ENCODE data around the gene RING1.

The RING1 gene

DNA sequence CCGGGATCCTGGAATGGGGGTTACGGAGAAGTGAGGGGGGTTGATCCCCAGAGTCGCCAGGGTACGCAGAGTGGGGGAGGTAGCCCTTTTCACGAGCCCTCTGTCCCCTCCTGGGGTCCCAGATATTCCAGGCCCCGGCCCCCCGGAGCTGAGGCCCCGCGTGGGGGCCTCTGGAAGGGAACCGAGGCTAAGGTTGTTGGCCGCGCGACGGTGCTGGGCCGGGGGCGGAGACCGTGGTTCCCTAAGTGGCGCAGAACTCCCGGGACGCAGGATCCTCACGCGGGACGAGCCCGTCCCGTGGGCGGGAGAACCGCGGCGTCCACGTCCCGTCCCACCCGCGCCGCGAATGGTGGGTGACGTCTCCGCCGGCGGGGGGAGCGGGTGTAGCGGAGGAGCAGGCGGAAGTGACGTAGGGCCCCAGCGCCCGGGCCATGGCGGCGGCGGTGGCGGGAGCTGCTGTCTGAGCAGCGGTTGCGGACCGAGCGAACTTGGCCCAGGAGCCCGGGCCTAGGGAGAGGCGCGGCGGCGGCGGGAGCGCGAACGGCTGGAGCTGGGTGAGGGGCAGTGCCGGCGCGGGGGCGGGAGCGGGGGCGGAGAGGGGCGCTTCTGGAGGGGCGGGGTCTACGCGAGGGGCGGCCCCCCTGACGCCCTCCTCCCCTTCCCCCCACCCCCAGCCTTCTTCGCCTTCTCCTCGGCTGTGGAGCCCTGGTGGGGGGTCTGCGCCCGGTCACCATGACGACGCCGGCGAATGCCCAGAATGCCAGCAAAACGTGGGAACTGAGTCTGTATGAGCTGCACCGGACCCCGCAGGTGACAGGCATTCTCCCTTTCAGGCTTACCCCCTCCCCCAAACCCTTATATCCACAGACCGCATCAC lies at the start of gene RING1:
RING1 (plus strand) TSS at position 410 of the 877 bp plus-strand sequence; CDS start at position 733, 323 bp downstream.
- DNase-seq: peak; percentile 87

DNA sequence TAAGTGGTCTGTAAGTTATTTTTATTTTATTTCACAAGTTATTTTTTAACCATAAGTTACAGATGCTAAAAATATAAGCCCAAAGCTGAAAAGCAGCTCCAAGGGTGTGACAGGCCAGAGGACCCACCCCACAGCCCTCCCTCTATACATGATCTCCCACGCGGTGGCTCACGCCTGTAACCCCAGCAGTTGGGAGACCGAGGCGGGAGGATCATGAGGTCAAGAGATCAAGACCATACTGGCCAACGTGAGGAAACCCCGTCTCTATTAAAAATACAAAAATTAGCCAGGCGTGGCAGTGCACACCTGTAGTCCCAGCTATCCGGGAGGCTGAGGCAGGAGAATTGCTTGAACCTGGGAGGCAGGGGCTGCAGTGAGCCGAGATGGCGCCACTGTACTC lies 48.2 kb upstream of the RING1 start:
- no peak for DNase-seq

DNA sequence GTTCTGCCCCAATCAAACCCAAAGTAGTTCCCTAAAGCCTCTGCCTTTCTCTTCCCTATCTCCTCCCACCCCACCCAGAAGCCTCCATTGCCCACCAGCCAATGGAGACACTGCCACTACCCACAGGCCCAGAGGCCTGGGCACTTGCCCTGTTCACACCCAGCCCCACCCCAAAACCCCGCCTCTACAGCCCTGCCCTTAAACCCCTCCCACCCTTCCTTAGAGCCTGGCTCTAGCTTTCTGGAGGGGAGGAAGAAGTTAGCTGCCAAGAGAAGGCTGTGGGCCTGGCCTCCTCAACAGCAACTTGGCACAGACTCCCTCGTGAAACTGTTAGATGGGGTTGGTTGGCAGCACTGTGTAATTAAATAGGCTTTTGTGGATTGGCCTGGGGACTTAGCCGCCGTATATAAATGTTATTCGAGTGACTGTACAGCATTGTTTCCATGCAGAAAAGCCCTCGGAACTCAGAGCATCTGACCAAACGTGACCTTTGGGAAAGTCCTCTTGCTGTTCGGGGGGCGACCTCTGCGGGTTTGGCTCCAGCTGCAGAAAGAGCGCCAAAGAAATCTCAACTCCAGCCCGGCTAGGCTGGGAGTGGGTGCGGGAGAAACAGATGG lies 47.5 kb upstream of the RING1 start:
- peak; percentile 27 for DNase-seq

DNA sequence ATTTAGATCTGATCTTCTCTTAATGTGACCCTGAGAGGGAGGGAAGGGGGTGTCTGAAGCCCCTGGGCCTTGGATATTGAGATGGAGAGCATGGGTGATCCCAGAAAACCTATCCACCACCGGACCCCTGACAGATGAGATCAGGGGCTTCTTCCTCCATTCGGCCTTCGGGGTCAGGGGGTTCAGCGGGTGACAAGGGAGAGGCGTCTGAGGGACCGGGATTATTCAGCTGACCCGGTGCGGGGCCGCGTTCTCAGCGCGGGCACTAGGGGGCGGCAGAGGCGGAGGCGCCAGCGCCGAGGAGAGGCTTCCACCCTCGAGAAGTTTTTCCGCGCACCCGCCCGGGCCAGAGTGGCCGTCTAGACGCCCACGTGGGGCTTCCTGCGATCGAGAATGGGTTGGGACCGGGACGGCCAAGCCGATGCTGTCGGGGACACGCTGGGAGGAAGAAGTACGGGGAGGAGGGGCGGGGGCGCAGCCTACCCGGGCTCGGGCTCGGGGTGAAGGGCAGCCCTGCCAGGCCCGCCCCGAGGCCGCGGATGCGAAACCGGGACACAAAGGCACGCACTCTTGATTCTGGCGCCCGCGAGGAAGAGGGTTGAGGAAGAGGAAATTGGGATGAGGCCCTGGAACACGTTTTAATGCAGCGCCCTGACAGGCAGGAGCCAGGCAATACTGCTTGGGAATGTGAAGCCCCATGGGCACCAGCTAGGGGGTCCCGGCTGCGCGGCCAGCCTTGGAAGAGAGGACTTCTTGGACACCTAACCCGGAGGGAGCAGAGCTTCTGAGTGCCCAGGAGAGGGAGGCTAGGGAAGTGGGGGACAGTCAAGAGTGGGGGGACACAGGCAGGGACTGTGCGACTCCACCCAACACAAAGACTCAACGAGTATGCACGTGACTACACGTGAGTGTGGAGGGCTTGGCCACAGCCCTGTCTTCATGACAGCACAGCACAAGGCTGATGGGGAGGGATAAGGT lies 46.7 kb upstream of the RING1 start:
- DNase-seq: peak; percentile 88

DNA sequence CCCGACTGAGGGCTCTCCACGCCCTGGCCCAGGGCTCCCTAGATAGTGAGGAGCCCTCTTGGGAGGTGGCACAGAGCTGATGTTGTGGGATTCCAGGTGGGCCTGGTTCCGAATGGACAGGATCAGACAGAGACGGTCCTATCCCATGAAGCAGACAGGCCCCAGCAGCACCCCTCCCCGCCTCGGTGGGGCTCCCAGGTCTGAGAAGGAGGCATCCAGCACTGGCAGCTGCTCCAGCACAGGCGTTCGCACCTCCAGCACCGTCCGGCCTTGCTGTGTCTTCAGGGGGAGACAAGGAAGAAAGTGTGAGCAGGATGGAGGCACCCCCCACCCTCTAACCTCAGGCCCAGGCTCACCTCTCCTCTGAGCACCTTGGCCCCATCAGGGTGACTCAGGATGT lies 44.8 kb upstream of the RING1 start:
- DNase-seq: no peak

DNA sequence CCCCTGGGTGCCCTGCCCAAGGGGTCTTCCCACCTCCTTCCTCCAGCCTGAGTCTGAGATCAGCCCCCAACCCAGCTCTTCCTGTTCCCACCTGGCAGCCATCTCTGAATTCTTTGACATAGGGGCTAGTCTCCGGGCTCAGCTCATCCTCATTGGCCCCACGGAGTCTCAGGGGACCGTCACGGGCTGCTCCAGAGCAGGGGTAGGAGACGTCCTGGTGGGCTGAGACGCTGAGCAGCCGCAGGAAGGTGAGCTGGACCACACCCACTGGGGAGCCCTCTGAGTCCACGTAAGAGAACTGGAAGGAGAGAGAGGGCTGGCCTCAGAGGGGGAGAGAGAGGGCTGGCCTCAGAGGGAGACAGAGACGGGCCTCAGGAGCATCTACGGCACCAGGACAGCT lies 44.1 kb upstream of the RING1 start:
- no peak for DNase-seq

DNA sequence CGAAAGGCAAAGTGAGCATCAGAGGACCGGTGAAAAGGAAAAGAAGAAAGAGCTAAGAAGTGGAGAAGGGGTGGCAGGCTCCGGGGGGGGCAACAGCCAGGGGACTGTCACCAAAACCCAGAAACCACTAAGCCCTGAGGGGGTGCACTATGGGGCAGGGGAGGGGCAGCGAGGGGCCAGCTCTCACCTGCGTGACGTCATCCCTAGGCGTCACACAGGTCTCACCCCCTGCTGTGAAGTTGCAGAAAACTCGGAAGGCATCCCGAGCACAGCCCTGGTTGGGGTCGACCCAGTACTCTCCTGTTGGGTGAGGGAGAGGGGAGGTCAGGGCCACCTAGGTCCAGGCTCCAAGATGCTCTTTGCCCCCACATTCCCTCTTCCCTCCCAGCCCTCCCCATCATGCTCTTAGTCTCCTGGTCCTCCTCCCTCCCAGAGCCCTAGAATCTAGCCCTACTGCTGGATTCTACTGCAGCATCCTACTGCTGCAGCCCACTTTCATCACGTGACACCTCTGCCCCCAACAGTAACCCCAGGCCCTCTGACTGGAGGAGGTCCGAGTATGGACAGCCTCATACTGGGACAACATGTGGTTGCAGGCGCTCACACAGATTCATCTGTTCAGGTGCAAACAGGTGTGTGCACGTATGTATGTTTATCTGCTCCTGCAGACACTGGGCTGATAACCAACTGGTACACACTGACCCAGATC lies 43.5 kb upstream of the RING1 start:
- no peak for DNase-seq

DNA sequence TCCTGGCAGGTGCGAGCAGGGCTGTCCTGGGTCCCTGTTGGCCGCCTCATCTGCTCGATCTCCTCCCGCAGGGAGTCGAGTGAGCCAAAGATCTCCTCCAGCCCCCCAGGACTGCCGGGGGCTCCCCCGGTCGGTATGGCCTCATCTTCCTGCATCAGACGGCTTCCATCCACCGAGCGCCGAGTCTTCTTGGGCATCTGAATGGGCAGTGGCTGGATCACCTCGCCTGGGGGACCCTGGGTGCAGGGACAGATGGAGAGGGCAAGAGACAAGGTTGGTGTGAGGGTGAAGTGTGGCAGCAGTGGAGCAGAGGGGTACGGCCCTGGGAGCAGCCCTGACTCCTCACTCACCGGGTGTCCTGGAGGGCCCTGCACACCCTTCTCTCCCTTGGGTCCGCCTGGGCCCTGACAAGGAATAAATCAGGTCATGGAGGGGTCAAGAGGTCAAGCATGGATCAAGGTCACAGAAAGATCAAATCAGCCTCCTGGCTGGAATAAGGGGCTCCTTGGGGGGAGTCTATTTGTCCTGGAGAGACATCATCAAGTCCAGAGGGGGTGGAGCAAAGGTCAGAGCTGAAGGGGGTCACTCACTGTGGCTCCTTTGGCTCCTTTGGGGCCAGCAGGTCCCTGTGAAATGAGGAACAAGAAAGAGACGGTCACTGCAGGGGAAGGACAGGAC lies 42.6 kb upstream of the RING1 start:
- no peak for DNase-seq

DNA sequence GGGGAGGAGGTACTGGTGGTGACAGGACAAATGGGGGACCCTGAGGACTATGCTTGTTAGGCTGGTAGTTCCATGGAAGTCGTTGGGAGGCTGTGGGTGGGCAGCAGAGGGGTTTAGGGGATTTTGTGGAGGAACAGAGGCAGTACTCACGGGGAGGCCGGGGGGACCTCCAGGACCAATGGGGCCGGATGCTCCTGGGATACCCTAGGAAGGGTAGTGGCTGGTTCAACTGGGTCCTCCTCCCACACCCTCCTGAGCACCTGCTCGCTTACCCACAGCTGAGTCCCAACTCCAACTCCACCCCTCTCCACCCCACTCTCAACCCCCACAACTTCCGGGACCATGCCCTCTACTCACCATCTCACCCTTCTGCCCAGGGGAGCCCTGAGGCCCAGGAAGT lies 41.9 kb upstream of the RING1 start:
- DNase-seq: no peak

DNA sequence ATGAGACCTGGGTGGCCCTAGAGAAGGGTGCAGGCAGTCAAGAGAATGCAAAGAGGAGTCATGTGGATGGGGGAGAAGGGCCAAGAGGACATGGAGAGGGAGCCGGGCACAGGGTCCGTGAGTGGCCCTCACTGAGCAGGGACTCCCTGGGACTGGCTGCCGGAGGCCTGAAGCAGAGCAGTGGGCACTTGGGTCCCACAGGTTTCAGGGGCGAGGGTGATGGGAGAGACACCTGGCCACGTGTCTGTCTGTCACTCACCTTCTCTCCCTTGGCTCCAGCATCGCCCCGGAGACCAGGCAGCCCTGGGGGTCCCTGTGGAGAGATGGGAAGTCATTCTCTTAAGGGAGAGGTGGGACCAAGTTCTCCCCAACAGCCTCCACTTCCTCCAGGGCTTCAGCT lies 41.5 kb upstream of the RING1 start:
- no peak for DNase-seq

DNA sequence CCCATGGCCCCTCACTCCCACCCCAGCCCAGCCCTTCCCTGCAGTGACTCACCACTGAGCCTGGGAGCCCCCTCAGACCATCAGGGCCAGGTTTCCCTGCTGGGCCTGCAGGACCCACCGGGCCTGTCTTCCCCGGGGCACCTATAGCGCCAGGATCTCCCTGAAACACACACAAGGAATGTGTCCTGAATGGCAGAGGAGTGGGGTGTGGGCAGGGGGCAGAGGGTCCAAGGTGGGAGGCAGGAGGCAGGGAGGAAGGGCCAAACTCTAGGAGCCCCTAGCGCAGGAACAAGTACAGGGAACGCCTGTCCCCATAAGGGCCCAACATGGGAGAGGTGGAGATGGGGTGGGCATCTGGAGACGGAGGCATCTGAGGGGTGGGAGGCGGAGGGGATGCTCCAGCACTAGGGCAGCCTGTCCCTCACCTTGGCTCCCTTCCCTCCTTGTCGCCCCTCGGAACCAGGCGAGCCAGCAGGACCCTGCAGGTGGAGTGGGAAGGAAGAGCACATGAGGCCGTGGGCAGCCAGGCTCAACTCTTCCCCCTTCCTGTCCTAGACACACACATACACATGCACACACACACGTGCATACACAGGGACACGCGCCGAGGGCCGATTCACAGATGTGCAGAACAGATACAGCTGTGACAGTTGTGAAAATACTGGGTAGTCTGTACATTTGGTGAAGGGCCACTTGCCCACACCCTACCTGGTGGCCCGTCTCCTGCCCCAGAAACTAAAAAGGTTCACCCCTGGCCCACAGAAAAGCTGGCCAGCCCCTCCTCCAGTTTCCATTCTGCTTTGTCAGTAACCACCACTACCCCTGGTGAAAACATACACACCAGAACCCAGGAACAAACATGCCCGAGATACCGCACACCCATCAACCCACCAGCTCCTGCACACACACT lies 40.7 kb upstream of the RING1 start:
- no peak for DNase-seq

DNA sequence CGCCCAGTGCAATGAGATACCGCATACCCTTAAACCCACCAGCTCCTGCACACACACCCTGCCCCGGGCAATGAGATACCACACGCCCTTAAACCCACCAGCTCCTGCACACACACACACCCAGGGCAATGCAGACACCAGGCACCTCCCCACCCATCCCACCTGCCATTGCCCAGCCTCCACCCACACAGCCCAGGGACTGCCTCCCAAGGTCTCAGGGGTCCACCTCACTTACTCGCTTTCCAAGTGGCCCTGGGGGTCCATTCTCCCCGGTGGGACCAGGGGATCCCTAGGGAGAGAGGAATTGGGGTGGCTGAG lies 40.1 kb upstream of the RING1 start:
- no peak for DNase-seq

DNA sequence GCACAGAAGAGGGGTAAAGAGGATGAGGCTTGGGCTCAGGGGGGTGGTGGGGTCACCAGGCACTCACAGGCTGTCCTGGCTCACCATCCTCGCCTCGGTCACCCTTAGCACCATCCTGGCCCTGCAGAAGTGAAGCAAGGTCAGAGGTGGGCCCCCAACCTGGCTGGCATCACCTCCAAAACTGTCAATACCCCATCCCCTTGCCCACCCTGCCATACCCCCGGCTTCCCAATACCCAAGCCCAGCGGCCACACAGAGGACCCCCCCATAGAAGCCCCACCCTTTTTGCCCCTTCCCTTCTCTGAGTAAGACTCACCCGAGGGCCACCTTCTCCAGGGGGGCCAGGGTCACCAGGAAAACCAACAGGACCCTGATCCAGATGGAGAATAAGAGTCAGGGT lies 39.7 kb upstream of the RING1 start:
- DNase-seq: no peak

DNA sequence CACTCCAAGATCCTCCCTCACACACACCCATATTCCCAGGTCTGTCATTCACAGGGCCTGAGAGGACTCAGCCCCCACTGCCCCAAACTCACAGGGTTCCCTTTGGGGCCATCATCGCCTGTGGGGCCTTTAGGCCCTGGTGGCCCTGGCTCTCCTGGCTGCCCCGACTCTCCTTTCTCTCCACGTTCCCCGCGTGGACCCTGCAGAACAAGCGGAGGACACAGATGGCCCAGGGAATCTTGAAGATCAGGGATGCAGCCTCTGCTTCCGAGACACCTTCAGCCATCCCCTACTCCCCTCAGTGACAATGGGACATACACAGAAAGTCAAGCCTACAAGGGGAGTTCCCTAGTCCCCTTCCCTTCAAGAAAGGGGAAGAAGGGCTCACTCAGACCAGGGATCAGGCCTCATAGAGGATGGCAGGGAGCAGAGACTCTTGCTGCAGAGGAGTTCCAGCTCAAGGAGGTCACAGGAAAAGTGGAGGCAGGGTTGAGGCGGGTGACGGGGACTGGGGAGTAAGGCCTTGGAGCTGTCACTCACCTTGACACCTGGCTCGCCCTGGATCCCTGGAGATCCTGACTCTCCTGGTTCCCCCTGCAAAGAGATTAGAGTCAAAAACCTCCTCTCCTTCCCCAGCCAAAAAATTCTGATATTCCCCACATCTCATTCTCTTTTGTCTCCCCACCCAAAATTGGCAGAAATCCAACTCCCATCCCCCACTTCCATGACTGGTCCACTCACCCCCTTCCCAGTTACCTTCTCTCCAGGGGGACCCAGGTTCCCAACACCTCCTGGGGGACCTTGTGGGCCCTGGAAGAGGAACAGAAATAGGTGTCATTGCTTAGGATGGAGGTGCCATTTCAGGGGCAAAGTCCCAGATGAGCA lies 38.8 kb upstream of the RING1 start:
- no peak for DNase-seq

DNA sequence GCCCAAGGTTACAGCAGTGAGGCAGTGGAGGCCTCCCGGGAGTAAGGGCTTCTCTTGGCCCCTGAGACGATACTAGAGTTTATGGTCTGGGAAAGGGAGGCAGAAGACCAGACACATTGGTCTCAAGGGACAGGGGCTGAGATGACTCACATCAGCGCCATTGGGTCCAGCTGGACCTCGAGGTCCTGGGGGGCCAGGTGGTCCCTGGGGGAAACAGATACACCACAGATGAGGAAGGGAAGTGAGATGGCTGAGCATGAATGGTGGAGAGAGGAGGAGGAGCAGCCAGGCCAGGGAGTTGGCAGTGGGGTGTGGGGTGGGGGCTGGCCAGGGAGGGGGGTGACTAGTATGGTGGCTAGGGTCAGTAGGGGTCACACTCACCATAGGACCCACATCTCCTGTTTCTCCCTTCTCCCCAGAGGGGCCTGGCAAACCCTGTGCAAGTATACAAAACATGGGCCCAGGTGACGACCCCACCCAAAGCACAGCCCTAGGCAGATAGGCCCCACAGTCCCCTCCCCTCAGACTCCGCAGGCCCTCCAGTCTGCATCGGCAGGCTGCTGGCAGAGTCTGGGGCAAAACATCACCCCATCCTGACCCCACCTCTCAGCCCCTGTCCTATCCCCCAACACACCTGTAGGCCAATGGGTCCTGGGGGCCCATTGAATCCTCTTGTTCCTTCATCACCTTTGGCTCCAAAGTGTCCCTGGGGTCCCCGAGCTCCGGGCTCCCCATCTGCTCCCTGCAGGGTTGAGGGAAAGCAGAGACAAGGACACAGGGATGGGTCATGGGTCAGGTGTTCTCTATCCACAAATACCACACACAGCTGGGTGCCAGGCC lies 37.9 kb upstream of the RING1 start:
- no peak for DNase-seq

DNA sequence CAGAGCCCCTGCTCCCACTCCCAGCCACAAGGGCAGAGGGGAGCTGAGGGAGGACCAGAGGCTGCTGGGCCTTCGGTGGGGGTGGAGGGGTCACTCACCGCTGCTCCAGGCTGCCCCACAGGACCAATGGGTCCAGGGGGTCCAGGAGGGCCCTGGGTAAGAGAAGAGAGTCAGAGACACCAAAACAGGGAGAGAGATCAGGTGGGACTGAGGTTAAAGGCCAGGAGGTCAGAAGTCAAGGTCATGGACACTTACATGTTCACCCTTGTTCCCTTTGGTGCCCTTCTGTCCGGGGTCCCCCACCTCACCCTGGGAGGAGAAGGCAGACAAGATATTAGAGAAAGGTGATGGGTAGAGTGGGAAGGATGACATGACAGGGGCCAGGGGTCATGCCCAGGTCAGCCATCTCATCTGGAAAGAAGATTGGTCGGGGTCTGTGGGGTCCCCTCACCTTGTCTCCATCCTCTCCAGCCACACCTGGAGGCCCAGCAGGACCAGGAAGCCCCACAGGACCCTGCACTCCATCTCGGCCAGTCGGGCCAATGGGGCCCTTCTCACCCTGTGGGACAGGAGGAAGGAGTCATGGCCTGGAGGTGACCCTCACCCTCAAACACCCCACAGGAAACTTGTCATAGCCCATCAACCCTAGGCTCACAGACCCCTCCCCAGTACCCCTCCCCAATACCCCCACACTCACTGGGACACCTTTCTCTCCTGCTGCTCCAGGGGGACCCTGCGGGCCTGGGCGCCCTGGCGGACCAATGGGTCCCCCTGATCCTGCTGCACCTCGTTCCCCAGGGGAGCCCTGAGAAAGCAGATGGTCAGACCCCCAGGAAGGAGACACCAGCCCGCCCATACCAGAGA lies 37.1 kb upstream of the RING1 start:
- no peak for DNase-seq

DNA sequence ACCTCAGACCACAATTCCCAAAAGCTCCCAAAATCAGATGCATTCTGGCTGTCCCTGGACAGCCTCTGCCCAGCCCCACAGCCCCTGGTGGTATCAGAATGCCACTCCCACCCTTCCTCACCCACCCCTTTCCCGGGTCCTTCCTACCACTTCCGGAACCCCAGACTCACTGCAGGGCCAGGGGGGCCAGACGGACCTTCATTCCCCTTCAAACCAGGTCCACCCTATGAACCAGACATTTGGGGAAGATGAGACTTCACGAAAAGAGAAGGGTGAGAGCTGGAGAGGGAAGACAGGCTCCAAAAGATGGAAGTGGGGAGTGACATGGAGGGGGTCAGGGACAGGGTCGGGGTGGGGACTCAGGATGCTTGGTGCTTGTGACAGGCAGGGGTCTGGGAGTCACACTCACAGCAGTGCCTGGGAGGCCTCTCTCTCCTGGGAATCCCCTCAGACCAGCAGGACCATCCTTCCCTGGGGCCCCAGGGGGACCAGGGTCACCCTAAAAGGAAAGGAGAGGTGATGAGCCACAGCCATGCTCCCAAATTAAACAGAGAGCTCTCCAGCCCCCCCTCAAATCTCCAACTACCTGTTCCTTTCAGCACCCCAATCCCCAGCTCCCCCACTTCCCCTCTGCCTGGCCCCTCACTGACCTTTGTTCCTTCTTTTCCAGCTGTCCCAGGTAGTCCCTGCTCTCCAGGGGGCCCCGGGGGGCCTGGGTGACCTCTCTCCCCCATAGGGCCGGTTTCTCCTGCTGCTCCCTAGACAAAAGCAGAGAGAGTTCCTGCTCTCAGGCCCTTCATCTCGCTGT lies 36.2 kb upstream of the RING1 start:
- DNase-seq: no peak
